HS-5 (cell line): Measurements from ENCODE around the gene TNFRSF14.

ENCODE experiments used
- DNase-seq: peaks from one replicate; pipeline ENCODE4 v3.0.0-alpha.2; 2012; ENCODE audit warnings: low read depth

Gene TNFRSF14

DNA sequence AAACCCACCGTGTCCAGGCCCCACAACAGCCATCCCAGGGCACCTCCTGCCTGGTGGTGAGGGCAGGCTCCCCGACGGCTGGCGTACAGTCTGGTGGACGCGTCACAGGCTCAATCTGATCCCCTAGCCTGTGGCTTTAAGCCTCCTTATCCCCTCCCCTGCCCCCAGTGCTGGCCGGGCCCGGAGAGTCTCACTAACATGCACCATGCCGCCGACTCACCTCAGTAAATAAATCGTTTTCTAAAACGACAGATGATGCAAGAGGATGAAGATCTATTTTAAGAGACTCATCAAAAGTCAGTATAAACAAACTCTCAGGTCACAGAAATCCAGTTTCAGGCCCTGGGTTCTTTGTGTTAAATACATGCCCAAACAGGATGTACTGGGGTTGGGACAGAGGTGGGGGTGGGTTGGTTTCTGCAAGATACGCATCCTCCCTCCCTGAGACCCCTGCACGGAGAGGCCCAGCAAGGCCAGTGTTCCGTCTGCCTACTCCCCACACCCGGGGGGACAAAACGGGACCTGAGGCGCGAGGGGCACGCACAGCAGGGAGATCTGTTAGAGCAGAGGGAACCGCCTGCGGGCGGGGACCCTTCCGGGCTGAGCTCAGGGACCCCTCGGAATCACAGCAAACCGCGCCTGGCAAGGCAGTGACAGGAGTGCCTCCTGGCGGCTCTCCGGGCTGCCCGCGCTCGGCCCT is 32.8 kb upstream of the TNFRSF14 start:
- DNase-seq = no peak

GRCh38 chr1:2523891-2524609 is 32.1 kb upstream of the TNFRSF14 start:
- DNase-seq = no peak

DNA sequence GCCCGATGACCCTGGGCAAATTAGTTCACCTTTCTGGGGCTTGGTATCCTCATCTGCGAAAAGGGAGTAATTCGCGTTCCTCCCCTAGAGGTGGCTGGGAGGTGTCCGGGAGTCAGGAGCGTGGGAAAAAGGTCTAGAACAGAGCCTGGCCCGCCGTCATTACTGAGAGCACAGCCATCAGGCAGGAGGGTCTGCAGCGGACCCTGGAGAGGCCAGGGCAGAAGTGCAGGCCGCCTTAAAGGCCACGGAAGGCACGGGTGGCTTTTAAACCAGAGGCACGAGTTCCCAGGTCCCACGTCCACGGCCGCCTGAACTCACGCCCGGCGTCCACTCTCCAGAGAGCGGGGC is 30.6 kb upstream of the TNFRSF14 start:
- DNase-seq = no peak

- DNase-seq = peak; percentile 51
These were observed 30.0 kb upstream of the TNFRSF14 start, which contains the start of gene PANK4 for GRCh38 chr1:2525920-2526823. Gene PANK4 (minus strand): TSS chr1:2526596. CDS start chr1:2526587, 9 bp downstream.

- no peak for DNase-seq
These were observed 29.2 kb upstream of the TNFRSF14 start for GRCh38 chr1:2526824-2527555.

GRCh38 chr1:2527556-2527860 is 28.7 kb upstream of the TNFRSF14 start:
- no peak for DNase-seq

DNA sequence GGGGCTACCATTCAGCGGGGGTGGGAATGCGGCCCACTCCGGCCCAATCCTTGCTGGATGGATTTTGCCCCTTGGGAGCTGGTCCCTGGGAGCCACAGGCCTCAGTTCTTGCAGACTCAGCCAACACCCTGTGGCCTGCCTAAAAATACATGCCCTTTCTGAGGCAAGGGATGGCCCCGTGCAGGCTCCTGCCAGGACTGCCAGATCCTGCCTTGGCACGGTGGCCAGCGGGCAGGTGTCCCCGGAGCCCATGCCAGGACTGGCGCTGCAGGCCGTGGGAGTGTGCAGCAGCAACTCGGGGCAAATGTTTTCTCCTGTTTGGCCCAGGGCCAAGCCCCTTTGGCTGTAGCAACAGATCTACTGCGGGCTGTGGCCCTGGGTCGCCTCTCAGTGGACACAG is 28.2 kb upstream of the TNFRSF14 start:
- no peak for DNase-seq

GRCh38 chr1:2528611-2528965 is 27.6 kb upstream of the TNFRSF14 start:
- no peak for DNase-seq

- DNase-seq = no peak
These were observed 27.0 kb upstream of the TNFRSF14 start for GRCh38 chr1:2528966-2529783.

DNA sequence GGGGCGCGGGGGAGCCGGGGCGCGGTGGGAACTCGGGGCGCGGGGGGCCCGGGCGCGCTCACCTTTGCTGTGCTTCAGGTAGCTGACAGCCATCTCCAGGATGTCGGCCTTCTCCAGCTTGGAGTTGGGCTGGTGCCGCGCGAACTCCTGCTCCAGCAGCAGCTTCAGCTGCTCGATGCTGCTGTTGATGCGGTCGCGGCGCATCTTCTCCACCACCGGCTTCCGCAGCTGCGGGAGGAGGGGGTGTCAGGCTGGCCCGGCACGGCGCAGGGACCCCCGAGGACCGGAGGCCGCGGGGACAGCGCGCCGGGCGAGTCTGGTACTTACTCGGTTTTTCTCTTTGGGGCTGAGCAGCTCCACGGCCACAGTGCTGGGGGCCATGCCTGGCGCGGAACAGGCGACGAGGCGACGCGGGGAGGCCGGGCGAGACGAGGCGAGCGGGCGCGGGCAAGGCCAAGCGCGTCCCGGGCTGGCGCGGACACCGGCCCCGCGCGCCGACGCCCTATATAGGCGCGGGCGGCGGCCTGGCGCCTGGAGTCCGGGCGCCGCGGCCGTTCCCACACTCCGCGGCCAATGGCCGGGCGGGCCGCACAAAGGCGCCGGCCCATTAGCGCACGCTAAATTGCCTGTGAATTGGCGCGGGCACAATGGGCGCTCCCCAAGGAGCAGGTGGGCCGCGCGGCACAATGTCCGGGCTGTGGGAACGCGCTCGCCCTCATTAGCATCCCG is 26.2 kb upstream of the TNFRSF14 start, which contains the start of gene HES5:
Gene HES5 (minus strand): TSS at position 480 of the 729 bp plus-strand sequence. CDS start 99 bp downstream, at position 381.
- DNase-seq = no peak

DNA sequence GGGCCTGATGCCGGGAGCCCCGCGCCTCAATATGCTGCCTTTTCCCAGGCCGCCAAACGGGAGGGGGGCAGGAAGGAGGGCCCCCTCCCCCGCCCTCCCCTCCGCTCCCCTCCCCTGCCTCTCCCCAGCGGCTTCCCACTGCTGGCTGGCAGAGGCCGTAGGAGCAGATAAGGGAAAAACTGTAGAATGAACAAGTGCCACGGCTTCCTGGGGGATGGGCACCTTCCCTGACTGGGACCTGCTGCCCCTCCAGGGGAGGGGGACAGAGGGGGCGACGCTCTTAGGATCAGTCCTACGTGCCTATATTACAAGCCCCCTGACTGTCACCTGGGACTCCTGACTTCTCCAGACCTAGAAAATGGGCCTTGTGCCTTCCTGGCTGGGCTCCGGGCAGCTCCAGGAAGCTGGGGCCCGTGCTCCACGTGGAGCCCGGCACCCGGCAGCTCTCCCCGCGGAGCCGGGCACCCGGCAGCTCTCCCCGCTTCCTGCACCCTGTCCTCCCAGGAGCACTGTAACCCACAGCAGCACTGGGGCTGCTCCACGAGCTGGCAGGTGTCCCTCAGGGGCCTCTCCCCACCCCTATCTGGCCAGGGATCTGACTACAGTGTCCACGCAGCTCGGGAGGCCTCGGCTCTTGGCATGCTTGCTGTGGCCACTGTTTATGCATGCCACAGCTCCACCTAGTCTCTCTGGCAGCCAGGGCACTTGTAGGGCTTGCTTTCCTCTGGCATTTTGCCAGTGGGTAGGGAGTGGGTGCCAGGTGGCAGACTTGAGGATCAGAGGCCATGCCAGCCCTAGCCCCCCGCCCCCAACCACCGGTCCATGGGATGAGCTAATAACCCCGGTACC is 25.4 kb upstream of the TNFRSF14 start:
- DNase-seq = no peak

DNA sequence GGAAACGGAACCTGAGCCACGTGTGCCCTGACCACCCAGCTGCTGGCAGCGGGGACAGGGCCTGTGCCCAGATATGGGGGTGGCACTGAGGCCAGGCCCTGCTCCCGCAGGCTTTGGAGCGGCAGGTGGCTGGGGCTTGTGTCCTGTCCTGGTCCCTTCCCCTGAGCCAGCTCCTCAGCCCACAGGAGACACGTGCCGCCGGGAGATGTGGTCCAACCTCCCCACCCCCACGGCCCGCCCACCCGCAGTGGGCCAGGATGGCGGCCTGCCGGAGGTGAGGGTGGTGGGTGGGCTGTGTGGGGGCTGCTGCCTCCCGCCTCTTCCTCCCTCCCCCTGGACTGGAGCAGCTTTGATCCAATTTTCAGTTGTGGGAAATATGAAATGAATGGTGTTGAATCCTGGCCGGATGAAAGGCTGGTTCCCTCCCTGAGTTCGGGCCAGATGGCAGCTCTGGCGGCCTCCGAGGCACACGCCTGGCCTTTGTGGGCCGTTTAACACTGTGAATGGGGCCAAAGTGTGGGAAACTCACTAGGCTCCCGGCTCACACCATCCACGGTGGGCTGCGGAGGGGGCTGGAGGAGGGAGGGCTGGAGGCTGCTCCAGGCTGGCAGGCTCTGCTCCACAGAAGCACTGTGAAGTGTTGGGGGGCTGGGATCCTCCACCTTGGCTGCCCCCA is 23.5 kb upstream of the TNFRSF14 start:
- no peak for DNase-seq

DNA sequence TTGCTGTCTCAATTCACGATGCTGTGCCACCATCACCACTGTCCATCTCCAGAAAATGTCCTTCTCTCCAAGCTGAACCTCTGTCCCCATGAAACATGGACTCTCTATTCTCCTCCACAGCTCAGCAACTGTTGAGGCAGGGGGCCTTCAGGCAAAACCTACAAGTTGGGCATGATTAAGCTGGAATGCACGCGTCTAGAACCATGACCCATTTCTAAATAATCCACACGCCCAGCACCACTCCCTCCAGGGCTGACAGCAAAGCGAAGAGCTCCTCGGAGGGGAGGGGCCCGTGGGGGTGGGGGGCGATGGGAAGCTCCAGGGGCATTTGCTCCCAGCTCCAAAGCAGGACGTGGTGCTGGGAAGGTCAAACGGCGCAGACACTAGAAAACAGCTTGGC is 22.8 kb upstream of the TNFRSF14 start:
- no peak for DNase-seq

DNA sequence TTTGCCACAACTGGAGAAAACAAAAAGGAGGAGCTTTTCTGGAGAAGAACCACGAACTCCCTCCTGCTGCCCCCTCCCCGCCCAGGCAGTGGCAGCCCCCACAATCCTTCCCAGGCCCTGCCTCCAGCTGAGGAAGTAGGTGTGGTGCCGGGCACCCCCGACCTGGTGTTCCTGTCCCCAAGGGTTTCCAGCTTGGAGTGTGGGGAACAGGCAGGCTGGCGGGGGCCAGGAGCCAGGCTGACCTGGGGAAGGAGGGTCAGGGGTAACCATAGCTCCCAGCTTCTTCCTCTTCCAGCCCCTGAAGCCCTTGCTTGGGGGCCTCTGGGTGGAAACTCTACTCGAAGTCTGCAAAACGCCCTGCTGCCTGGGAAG is 21.9 kb upstream of the TNFRSF14 start:
- no peak for DNase-seq

DNA sequence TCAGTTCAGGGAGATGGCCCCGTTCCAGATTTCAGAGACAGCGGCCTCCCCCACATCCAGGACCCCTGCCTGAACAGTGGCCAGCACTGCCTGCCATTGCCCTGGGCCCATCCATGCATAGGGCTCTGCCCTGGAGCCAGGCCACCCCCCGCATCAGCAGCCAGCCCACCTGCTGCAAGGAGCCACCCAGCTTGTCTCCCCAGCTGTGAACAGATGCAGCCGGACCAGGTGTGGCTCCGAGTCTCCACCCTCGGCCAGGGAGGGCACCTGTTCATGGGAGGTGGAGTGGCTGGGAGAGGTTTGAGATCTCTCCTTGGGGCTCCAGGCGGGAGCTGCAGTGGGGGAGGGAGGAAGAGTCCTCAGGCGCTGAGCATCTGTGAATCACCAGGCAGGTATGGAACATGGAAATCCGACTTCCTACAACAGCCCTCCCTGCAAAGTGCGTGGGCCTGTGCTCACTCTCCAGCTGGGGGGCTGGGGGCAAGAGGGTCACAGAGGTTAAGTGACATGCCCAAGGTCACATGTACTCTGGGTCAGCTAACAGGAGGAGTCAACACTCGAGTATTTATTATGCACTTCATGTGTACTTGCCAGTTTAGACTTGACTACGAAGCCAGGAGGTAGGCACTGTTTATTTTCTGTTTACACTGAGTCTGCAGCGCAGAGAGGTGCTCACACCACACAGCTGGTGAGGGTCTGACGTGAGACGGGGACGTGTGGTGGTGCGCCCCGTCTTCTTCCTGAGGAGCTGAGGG is 21.3 kb upstream of the TNFRSF14 start:
- DNase-seq = no peak

DNA sequence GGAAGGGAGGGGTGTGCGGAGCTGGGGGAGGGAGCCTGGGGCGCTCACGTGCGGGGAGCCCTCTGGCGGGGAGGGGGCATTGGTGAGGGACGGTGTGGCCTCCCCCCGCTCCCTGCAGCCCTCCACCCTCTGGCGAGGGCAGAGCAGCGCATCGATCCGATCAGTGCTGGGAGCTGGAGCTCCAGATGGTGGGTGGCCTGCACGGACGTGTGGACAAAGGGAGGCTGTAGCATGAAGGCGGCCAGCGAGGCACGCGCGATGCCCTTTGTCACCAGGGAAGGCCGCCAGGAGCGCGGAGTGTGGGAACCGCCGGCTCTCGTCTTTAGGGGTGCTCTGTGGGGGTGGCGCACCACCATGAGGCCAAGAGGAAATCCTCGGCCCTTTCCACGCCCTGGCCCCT is 20.7 kb upstream of the TNFRSF14 start:
- DNase-seq = no peak

- DNase-seq = no peak
These were observed 20.2 kb upstream of the TNFRSF14 start for GRCh38 chr1:2535981-2536380.

DNA sequence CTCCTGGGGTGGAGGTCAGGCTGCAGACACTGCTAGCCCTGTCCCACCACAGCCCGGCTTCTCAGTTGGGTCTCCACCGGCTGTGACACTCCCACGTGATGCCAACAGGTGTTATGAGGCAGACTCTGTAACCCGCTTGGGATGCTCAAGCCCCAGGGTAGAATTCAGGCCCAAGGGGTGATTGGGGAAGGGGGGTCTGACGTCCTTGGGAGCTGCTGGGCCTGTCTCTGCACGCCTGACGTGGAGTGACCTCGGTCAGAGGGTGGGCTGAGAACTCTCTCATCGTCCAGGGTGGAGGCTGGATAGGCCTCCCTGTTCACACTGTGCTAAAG is 18.4 kb upstream of the TNFRSF14 start:
- no peak for DNase-seq

DNA sequence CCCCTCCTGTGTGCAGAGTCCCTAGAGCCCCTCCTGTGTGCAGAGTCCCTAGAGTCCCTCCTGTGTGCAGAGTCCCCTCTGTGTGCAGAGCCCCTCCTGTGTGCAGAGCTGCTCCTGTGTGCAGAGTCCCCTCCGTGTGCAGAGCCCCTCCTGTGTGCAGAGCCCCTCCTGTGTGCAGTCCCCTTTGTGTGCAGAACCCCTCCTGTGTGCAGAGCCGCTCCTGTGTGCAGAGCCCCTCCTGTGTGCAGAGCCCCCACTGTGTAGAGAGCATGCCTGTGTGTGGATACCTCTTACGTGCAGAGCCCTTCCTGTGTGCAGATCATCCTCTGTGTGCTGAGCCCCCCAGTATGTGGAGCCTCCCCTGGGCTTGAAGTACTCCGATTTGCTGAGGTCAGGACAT is 17.8 kb upstream of the TNFRSF14 start:
- DNase-seq = no peak
